KG1 (cell line): ENCODE data around the gene ZSCAN10.
A peak's percentile ranks its signal among the peaks of the same experiment; 100 is the strongest.

Source experiments
- DNase-seq: peaks from one replicate; lab custom pipeline; 2025; lab: John Stamatoyannopoulos, UW

Gene ZSCAN10

GRCh38 chr16:3134338-3135125, 35.4 kb upstream of the ZSCAN10 start, which contains the start of gene ZNF213:
ZNF213 (plus strand) TSS chr16:3135029; CDS start chr16:3137281, 2,252 bp downstream.
- DNase-seq = peak; percentile 86

GRCh38 chr16:3133844-3134243, 34.8 kb upstream of the ZSCAN10 start:
- no peak for DNase-seq

- peak; percentile 51 for DNase-seq
Observed at GRCh38 chr16:3131755-3132377, 32.8 kb upstream of the ZSCAN10 start.

GRCh38 chr16:3129137-3130131, 30.3 kb upstream of the ZSCAN10 start:
- peak; percentile 71 for DNase-seq

- DNase-seq = no peak
Observed at GRCh38 chr16:3127745-3128144, 28.7 kb upstream of the ZSCAN10 start.

GRCh38 chr16:3123986-3124886, 25.1 kb upstream of the ZSCAN10 start:
- DNase-seq = peak; percentile 95

GRCh38 chr16:3122926-3123570, 24.0 kb upstream of the ZSCAN10 start:
- no peak for DNase-seq

GRCh38 chr16:3121851-3122467, 22.9 kb upstream of the ZSCAN10 start:
- no peak for DNase-seq

- no peak for DNase-seq
Observed at GRCh38 chr16:3120435-3120834, 21.3 kb upstream of the ZSCAN10 start.

- no peak for DNase-seq
Observed at GRCh38 chr16:3119701-3120408, 20.8 kb upstream of the ZSCAN10 start.

- DNase-seq = no peak
Observed at GRCh38 chr16:3119286-3119685, 20.2 kb upstream of the ZSCAN10 start.

- DNase-seq = no peak
Observed at GRCh38 chr16:3118846-3119245, 19.8 kb upstream of the ZSCAN10 start.

GRCh38 chr16:3118204-3118790, 19.2 kb upstream of the ZSCAN10 start:
- no peak for DNase-seq

- DNase-seq = no peak
Observed at GRCh38 chr16:3115561-3115960, 16.5 kb upstream of the ZSCAN10 start.

- no peak for DNase-seq
Observed at GRCh38 chr16:3115003-3115402, 15.9 kb upstream of the ZSCAN10 start.

GRCh38 chr16:3113765-3114479, 14.8 kb upstream of the ZSCAN10 start:
- DNase-seq = no peak

GRCh38 chr16:3112881-3113574, 13.9 kb upstream of the ZSCAN10 start:
- DNase-seq = no peak
